Ovary (tissue), 9 donors: ENCODE data around the gene CFAP65. TPM values are rescaled to one million over a fixed set of nuclear protein-coding genes. Genes with fewer than 3 reads are reported as not detected.

Experiments
- DNase-seq, 5 donors: peaks; one replicate each; pipeline ENCODE4 v3.0.0-alpha.2; 2019 to 2020
- H3K27ac ChIP-seq, 2 donors: fragments of 200-600 bp; one replicate each; pipeline versions ENCODE4 v1.5.1 to v1.8.0; 2019 to 2022
- H3K27me3 ChIP-seq: fragments of 200-600 bp; one replicate; pipeline ENCODE4 v1.8.0; 2022
- H3K36me3 ChIP-seq: fragments of 200-600 bp; sonication (generic); one replicate; pipeline ENCODE4 v1.5.1; 2019
- H3K4me1 ChIP-seq: one replicate; pipeline ENCODE4 v1.8.1; 2013; ENCODE audit warnings: mild to moderate bottlenecking, moderate library complexity; ENCODE audit not compliant: insufficient read depth
- H3K4me3 ChIP-seq: fragments of 200-600 bp; sonication (generic); one replicate; pipeline ENCODE4 v1.5.1; 2017
- H3K9me3 ChIP-seq, 2 donors: fragments of 200-600 bp in 1 of 2; sonication (generic) in 1 of 2; one replicate each; pipeline versions ENCODE4 v1.5.1 to v1.8.1; 2013 to 2019; ENCODE audit warnings: mild to moderate bottlenecking in 1 of 2, moderate library complexity in 1 of 2
- CTCF ChIP-seq, 3 donors: fragments of 450-650 bp in 2 of 3; fragments of 200-600 bp in 1 of 3; IDR thresholded peaks; one replicate each; pipeline versions ENCODE4 v1.5.1 to v1.8.0; 2016 to 2022; ENCODE audit warnings: antibody characterized with exemption in 3 of 3, mild to moderate bottlenecking in 1 of 3
- EP300 ChIP-seq: sonication (generic); formaldehyde crosslinking; IDR thresholded peaks from one replicate; pipeline ENCODE4 v1.6.1; 2017; ENCODE audit warnings: antibody characterized with exemption
- POLR2A ChIP-seq: fragments of 450-650 bp; IDR thresholded peaks from one replicate; pipeline ENCODE4 v1.6.1; 2017; ENCODE audit warnings: antibody characterized with exemption, mild to moderate bottlenecking, moderate library complexity
- WGBS, 3 donors: extraction: QIAGEN DNeasy Blood & Tissue Kit in 1 of 3; methylation state at CpG; one replicate each; pipeline versions ENCODE4 v1.1.5 to v1.1.7; 2013 to 2017; 5-methylcytosine and 5-hydroxymethylcytosine counted together
- intact Hi-C, 4 donors: fragments of 100-400 bp; cut with DNase I; formaldehyde crosslinking; loops; one replicate each; pipeline versions ENCODE4 v1.11.0 to v1.15.1; 2022 to 2023
- polyA plus RNA-seq, 2 donors: library from polyadenylated mRNA; stranded (reverse); fragments of 200-250 nt in 1 of 2; fragments of 350-450 nt in 1 of 2; fragmentation: Illumina TruSeq in 1 of 2; extraction: RNeasy Lipid Tissue Mini Kit (QIAGEN cat#74804) in 1 of 2; gene quantifications; one replicate each; pipeline ENCODE4 v1.2.3, GENCODE V29; 2013 to 2014
- total RNA-seq, 7 donors: library from RNA; depleted of rRNA in 2 of 7; stranded (reverse); fragments of >200 nt in 2 of 7; fragmentation: NEBNext Ultra II Directional in 3 of 7; extraction: Animal tissue kit (Norgen Biotek cat#: 25700) in 3 of 7; gene quantifications; one replicate each; pipeline versions ENCODE4 v1.1.0 to v1.2.4, GENCODE V29; 2016 to 2023
- donor health status: DM: no; HTN: no; CAD: no; lungs with moderate emphysema.
- donor health status: DM: no; HTN: no; CAD: no.
- donor health status: Bipolar disorder and iron deficiency.
- donor health status: DM: yes; HTN: yes; CAD: no.
- donor health status: DM: no; HTN: no; CAD: no.
- donor health status: DM: yes; HTN: yes; CAD: no.

Gene CFAP65
- total and polyA plus RNA-seq, 9 donors = 0.04 to 19.6 (median 0.90) TPM; not detected in 3

GRCh38 chr2:219028141-219028540 is 13.2 kb downstream of the CFAP65 start:
- Histone ChIP-seq H3K27me3 (no peaks in the 10 kb centered on the region), H3K36me3 (no peaks in the 10 kb centered on the region), H3K27ac (no peak overlapping the region), H3K9me3 (no peaks in the 10 kb centered on the region), H3K4me1 (no peaks in the 10 kb centered on the region), H3K4me3 (no peak overlapping the region)
- no peak for DNase-seq
- TF ChIP-seq CTCF (IDR thresholded peaks at IDR 0.05) (no peak), EP300 (no peak), POLR2A (no peak)
- WGBS, 3 donors = 70 to 75% (median 74%) methylated on average over 5 of the region's 5 CpGs
- intact Hi-C loops = no loop called here

- no peak for DNase-seq
Measured at GRCh38 chr2:219027511-219028055, 13.7 kb downstream of the CFAP65 start.

GRCh38 chr2:219026946-219027345 is 14.4 kb downstream of the CFAP65 start:
- TF ChIP-seq POLR2A = no peak
- TF ChIP-seq EP300 = no peak
- TF ChIP-seq CTCF (IDR thresholded peaks at IDR 0.05) = no peak
- no peak for DNase-seq
- Histone ChIP-seq H3K9me3 (no peaks in the 10 kb centered on the region), H3K4me1 (no peaks in the 10 kb centered on the region), H3K4me3 (no peak overlapping the region), H3K27me3 (no peaks in the 10 kb centered on the region), H3K27ac (no peak overlapping the region), H3K36me3 (no peaks in the 10 kb centered on the region)
- WGBS, 3 donors = 63 to 79% (median 70%) methylated on average over 7 of the region's 7 CpGs
- intact Hi-C loops = no loop called here

More at GRCh38 chr2:219027511-219028055, 13.7 kb downstream of the CFAP65 start:
- Histone ChIP-seq H3K27me3 (no peaks in the 10 kb centered on the region), H3K27ac (no peak overlapping the region), H3K4me3 (no peak overlapping the region), H3K4me1 (no peaks in the 10 kb centered on the region), H3K9me3 (no peaks in the 10 kb centered on the region), H3K36me3 (no peaks in the 10 kb centered on the region)
- WGBS, 3 donors = 87 to 91% (median 88%) methylated on average over 22 of the region's 22 CpGs
- intact Hi-C loops = no loop called here
- TF ChIP-seq POLR2A = no peak
- no peak for TF ChIP-seq CTCF (IDR thresholded peaks at IDR 0.05)
- no peak for TF ChIP-seq EP300

GRCh38 chr2:219025637-219026585 is 15.4 kb downstream of the CFAP65 start:
- DNase-seq = no peak
- TF ChIP-seq CTCF (IDR thresholded peaks at IDR 0.05) = no peak
- TF ChIP-seq EP300 = no peak
- Histone ChIP-seq H3K4me1 (no peaks in the 10 kb centered on the region), H3K27ac (no peak overlapping the region), H3K4me3 (no peak overlapping the region), H3K36me3 (no peaks in the 10 kb centered on the region), H3K27me3 (no peaks in the 10 kb centered on the region), H3K9me3 (no peaks in the 10 kb centered on the region)
- 79 to 82% (median 81%) methylated on average over 18 of the region's 18 CpGs for WGBS, 3 donors
- intact Hi-C loops = no loop called here
